HG03520 (cell line): ENCODE data around the gene DNAJA3.
"Not testable (repeated sequence)": the region's sequence is repeated elsewhere in the genome, so short reads cannot be mapped to it uniquely, and the experiment has no call there.

Experiments used
- ATAC-seq: cut with Tn5 transposase; IDR thresholded peaks from one replicate; pipeline ENCODE4 v1.9.1; 2021; ENCODE audit warnings: mild to moderate bottlenecking, moderate library complexity; ENCODE audit not compliant: unreplicated experiment

Gene DNAJA3

DNA sequence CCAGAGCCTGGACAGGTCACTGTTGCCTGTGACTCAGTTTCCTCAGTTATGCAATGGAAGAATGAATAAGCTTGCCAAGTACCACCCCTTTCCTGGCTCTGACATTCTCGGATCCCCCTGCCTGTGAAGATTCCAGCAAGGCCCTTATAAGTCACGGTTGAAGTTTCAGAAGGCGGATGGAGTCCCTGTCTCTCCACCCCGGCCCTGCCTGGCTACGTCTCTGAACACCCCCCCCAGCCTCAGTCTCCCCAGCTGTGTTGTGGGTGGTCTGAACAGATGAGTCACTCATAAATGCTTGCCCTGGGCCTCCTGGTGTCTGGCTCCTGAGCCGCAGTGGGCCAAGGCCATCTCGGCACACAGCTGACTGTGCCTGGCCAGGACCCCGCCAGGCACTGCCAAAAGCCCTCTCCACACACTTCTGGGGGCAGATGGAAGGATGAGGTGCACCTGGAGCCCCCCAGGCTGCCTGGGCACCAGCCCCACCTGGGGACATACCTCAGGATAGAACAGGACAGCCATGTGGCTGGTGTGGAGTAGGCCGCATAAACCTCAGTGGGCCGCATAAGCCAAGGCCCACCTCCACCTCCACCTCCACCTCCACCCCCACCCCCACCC is 38.6 kb upstream of the DNAJA3 start:
- no peak for ATAC-seq

DNA sequence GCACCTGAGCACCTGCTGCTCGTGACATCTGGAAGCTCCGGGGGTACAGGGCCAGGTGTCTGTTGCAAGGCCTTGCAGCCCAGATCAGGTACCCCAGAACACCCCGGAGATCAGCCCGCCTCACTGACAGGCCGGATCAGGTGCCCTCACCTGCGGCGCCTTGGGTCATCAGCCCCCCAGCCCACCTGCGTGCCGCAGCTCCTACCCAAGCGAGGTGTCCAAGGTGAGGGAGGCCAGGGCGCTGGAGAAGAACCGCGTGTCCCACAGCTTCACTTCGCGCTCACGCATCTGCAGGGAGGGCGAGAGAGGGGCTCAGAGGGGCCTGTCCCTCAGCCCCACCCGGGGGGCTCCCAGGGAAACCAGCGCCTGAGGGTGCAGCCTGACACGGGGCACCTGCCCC is 37.9 kb upstream of the DNAJA3 start:
- no peak for ATAC-seq

DNA sequence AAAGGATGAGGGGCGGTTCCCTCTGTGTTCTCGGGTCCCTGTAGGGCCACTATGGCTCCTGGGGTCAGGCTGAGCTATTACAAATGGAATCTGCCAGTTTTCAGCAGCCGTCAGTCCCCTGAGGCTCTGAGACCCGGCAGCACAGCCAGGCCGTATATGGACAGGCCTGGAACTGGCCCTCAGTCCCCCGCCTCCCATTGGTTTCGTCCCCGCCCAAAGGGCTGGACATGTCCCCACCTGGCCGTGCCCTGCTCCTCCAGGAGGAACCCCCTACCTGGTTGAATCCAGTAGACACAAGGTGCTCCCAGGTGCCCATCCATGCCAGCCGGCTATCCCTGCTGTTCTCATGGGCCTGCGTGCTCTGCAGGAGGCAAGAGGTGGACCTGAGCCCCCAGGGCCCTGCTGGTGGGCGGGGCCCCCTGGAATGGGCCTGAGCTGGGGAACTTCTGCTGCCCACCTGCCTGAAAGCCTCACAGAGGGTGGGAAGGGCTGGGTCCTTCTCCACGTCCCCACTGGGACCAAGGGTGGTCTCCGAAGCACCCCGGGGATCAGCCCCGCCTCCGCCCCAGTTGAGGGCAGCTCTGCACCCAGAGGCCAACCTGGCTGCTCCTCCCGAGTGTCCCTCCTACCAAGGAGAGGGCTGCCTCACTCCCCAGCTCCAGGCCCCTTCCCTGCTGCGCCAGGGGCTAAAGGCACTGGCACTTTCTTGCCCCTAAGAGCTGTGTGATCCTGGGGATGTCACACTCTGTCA is 37.2 kb upstream of the DNAJA3 start:
- ATAC-seq, result no peak

DNA sequence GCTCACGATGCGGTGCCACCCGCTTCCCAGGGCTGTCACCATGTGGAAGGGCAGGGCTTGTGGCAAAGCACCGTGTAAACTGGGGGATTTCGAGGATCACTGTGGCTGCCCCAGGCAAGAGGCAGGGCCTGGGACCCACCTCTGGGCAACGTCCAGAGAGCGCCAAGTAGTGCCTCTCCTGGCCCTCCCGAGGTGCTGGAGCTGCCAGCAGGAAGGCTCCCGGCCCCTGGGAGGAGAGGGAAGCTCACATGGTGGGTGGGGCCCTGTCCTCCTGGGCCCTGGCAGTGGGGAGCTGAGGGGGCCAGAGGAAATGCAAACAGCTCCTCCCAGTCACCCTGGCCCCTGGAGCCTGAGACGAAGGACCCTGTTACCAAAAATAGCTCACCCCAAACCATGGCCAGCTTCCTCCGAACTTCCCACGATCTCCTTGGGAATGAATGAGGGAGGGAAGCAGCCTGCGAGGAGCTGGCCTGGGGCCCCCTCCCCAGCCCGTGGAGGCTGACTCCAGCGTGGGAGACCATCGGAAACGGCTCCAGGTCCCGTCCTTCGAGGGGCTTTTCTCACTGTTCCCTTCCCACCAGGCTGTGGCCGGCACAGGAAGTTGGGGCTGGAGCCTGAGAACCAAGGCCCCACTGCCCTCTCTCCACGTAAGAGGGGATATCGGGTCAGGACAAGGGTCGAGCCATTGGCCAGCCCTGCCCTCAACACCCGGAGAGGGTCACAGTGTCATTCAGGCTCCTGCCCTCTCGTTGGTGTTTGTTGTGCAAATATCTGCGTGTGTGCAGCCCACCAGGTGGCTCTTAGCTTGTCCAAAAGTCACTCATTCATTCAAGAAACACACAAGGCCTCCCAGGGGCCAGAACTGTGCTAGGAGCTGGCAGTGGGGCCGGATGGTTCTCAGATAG is 36.4 kb upstream of the DNAJA3 start:
- ATAC-seq, result no peak

DNA sequence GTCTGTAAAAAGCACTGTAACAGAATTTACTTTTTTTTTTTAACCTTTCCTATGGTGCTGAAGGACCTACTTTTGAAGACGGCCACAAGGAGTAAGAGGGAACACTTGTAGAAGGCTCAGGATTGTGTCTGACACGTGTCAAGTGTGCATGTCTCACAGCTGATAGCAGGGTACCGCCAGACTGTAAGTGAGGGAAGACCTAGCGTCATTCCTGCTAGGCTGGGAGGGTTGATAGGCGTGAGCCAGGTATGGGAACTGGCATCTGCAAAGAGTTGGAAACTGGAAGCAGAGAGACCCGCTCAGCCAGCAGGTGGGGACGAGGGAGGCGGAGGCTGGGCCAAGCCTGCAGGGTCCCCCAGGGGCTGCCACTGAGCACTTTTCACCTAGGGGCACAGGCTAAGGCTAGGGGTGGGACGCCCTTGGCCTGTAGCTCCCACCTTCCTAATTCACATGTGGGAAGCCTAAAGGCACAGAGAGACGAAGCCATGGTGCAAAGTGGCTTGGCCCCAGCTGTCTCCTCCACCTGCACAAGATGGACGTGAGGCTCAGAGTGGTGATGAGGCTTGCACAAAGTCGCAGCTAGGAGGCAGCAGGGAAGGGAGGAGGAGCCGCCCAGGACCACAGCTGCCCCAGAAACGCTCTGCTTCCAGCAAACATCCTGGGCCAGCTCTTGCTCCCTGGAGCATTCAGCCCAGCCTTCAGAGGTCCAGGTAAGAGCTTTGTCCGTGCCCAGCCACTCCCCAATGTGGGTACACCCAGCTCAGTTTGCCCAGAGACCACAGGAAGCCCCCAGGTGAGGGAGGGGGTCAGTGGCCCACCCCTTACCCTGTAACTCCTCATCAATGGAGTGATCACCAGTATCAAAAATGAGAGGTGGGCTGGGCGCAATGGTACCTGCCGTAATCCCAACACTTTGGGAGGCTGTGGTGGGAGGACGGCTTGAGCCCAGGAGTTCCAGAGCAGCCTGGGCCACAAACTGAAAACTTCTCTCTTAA is 35.1 kb upstream of the DNAJA3 start:
- ATAC-seq, result no peak

DNA sequence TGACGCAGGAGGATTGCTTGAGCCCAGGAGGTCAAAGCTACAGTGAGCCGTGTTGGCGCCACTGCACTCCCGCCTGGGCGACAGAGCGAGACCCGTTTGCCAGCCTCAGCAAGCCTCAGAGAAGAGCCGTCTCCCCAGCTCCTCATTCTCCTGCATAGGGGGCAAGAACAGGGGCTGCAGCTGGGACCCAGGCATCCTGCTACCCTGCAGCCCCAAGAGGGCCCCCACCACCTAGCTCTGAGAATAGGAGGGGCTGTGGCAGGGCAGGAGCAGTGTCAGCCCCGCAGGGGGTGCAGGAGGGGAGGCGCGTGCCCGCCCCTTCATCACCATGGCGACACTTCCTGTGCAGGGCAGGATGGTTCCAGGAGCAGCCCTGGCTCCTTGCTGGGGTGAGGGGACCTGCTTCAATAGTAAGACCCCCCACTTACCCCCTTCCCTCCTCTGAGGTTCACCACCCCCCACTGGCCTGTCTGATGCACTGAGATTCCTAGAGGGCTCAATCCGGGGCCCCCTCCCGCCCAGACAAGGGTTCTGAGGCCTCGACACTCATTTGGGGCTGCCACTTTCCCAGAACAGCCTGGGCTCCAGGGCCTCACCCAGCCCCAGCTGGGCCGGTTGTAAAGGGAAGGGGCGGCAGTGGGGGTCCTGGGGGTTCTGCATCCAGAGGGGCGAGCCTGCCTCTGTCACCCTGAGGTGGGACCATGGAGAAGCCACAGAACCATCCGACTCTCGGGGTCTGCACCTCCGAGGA is 33.9 kb upstream of the DNAJA3 start:
- ATAC-seq, result no peak

DNA sequence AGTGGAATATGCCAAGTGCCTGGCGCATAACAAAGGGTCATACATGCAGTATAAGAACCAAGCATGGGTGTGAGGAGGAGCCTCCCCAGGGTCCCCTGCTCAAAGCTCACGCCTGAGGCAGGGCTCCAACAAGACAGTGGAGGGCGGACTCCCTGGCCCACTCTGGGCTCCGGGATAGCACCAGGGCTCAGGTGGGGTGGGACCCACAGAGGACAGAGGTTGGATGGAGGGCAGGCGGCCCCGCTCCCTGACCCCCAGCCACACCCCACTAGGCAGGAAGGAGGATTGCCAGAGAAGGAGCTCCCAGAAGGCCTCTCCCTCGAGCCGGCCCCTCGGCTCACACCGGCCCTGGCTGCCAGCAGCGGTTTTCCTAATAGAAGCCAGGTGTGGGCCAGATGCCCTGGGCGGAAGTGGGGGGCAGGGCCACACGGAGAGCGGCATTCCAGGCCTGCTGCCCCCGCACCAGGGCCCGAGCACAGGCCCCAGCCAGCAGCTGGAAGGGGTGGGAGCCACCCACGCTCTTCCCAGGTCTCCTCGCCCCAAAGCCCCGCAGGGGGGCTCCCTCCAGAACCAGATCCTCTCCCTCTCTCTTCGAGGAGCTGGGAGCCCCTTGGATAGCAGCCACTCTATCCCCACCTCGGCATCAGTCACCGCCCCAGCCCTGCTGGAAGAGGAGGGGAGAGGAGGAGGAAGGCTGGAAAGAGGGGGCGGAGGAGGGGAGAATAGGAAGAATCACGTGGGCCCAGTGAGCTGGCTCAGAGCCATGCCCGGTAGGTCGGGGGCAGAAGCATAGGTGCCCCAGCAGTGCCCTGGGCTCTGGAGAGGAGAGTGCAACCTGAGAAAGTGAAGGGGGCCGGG is 33.1 kb upstream of the DNAJA3 start:
- ATAC-seq, result no peak

DNA sequence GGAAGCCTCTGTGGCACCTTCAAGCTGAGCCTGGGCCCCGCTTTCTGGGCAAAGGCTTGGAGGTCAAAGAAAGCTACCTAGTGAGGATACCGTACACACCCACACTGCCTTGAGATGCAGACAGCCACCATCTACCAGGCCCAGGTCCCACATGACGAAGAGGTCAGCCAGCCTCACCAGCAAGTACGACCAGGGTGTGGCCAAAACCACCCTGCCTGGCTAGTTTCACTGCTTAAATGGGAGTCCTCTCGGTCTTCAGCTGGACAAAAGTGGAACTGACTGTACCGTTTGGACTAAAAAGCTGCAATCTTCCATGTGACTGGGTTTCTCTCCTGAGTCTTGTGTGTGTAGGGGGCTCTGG is 32.4 kb upstream of the DNAJA3 start:
- ATAC-seq, result no peak

DNA sequence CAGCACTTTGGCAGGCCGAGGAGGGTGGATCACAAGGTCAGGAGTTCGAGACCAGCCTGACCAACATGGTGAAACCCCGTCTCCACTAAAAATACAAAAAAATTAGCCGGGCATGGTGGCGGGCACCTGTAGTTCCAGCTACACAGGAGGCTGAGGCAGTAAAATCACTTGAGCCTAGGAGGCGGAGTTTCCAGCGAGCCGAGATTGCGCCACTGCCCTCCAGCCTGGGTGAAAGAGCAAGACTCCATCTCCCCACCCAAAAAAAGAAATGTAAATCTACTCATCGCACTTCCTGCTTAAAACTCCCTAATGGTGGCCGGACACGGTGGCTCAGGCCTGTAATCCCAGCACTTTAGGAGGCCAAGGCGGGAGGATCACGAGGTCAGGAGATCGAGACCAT is 31.8 kb upstream of the DNAJA3 start:
- not testable (repeated sequence) for ATAC-seq

DNA sequence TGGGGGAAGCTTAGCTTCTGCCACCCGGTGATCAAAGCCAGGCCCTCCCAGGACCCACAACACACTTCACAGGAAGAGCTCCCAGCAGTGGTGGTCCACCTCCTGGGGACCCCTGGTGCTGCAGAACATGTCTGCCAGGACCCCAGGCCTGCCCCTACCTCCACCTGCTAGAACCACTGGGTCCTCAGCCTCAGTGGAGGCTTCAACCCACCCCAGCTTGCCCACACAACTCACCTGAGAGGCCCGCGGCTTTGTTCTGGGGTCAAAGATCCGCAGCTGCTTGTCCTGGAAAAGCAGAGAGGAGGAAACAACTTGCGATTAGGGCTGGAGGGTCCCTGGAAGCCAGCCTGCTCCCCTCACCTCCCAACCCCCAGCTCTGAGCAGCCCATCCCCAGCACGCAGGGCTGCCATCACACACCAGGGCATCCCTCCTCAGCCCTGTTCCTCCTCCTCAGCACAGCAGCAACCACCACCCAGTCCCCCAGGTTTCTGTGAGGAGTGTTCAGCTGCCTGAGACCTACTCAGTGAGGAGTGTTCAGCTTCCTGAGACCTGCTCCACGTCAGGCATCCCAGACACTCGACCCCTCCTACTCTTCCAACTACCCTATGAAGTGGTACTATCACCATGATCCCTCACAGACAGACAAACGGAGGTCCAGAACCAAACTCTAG is 30.5 kb upstream of the DNAJA3 start:
- no peak for ATAC-seq

DNA sequence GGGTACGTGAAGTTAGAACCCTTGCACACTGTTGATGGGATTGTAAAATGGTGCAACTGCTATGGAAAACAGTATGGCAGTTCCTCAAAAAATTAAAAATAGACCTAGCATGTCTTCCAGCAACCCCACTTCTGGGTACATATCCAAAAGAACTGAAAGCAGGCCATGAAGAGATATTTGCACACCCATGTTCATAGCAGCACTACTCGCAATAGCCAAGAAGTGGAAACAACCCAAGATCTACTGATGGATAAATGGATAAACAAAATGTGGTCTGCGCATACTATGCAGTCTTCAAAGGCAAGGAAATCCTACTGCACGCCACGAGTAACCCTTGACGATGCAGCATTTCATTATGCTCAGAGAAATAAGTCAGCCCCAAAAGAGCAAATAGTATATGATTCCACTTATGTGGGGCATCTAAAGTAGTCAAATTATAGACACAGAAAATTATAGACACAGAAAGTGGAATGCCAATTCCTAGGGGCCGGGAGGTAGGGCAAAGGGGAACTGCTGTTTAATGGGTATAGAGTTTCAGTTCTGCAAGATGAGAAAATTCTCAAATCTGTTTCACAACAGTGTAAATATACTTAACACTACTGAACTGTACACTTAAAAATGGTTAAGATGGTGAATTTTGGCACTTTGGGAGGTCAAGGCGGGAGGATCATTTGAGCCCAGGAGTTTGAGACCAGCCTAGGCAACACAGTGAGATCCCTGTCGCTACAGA is 26.5 kb upstream of the DNAJA3 start:
- no peak for ATAC-seq

DNA sequence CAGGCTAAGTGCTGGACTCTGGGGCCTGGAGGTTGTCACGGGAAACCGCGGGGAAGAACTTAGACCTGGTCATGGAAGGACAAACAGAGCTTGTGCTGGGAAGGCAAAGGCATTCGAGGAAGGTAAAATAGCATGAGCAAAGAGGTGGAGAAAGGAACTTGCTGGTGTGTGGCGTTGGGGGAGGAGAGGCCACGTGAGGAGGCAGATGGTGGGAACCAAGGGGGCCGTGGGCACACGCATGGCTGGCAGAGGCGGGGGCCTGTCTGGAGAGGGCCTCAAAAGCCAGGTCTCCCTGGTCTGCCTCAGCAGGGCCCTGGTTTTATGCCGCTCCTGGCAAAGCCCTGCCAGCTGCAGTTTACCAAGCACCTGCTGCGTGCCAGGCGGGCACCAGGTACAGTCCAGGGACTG is 24.6 kb upstream of the DNAJA3 start:
- no peak for ATAC-seq

DNA sequence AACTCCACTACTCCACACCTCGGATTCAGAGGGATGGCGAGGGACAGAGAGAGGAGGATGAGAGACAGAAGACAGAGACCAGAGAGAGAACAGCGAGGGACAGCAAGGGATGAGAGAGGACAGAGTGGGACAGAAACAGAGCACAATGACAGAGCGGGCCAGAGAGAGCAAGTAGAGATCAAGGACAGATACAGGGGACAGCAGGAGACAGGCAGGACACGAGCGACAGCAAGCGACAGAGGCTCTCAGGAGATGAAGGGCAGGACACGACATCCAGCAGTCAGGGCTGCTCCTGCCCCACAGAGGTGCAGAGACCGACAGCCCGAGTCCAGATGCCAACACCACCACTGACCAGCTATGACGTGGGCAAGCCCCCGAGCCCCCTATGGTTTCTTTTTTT is 24.2 kb upstream of the DNAJA3 start:
- ATAC-seq, result no peak

DNA sequence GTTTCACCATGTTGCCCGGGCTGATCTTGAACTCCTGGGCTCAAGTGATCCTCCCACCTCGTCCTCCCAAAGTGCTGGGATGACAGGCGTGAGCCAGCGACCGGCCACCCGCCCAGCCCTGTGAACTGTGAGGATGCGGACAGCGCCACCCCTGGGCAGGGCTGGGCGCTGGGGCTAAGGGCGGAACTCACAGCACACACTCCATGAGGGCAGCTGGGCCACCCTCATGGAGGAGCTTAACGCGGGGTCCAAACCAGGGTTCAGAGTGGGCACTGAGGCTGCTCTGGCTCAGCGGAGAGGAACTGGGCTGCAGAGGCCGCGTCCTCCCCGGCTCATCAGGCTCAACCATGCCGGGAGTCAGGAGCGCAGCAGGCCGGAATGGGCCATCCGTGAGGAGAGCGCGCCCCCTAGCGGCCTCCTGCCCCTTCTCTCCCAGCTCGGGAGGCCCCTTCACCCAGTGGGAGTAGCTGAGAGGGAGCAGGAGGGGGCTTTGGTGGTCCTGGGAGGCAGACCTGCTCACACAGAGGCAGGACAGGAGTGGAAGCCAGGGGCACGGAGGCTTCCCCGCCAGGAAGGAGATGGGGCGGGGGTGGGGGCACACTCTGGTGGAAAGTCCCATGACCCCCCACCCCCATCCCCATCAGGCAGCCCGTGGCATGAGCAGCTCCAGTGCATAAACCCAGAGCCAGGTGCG is 23.1 kb upstream of the DNAJA3 start:
- ATAC-seq, result no peak

DNA sequence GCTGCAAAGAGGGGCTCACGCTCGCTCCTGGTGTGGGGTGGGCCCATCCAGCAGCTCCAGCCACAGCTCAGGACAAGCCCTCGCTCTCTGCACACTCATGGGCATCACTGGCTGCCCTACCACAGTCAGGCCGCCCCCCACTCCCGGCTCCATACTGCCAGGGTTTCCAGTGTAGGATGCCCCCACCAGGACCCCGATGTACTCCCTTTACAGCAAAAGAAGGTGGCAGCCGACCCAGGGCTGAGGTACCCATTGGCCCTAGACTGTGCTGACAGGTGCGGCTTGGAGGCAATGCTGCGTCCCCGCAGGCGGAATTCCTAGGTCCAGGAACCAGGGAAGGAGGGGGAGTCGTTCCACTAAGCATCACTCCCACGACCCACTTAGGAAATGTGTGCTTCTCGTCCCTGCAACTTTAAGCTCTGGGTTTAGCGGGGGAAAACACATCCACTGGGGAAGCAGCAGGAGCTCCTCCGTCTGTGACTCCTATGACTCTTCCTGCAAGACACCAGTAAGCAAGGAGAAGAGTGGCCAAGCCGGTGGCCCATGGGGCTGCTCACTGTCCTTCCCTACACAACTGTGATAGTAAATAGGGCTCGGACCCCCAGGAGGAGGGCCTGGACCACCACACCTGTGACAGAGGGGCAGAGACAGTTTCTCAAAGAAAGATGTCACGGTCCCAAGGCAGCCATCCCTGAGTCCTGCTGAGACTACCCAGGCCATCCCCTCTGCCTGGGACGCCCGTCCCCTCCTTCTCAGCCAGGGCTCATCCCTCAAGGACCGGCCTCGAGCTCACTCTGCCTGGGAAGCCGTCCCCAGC is 22.3 kb upstream of the DNAJA3 start:
- no peak for ATAC-seq

DNA sequence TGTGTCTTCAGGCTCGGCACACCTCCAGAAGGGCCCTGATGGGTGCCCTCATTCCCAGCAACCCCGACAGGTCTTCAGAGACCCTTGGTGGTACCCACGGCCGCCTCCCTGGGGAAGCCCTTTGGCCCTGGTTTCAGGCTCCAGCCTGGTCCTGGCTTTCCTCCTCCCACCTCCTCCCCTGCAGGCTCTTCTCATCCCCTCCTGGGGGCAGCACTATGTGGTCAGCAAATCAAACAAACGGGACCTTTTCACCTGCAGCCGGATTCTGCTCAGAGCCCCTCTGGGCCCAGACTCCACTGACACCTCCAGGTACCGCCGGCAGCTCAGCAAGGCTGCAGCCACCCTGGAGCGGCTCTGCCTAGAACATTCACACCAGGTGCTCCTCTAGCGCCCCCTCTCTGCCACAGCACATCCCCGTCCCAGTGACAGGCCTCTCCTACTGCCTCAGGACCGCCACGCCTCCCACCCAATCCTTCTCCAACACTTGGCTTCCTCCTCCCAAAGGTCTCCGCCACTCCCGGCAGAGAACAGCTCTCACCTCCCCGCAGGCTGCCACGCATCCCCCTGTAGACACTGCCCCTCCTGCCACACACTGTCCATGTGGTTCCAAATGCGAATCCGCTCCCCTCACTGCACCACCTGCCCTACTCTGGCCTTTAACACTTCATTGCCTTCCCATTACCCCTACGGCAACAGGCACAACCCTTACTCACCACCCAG is 21.3 kb upstream of the DNAJA3 start:
- ATAC-seq, result no peak
